Karpas-422 (cell line): ENCODE data around the gene TSPAN11. TPM values are rescaled to one million over a fixed set of nuclear protein-coding genes. Genes with fewer than 3 reads are reported as not detected.

Experiments
- DNase-seq: peaks from one replicate; pipeline ENCODE4 v3.0.0-alpha.2; 2015
- H2AFZ ChIP-seq: fragments of 200-600 bp; sonication (generic); 2 replicates; pipeline ENCODE4 v1.6.1; 2014; ENCODE audit warnings: antibody characterized with exemption, low read length, mixed read lengths
- H3K27ac ChIP-seq: fragments of 200-600 bp; sonication (generic); 2 replicates; pipeline ENCODE4 v1.5.1; 2014; ENCODE audit warnings: mild to moderate bottlenecking, low read length, moderate library complexity
- H3K27me3 ChIP-seq: fragments of 200-600 bp; sonication (generic); 2 replicates; pipeline ENCODE4 v1.6.1; 2014; ENCODE audit warnings: low read length, mixed read lengths
- H3K36me3 ChIP-seq: fragments of 200-600 bp; sonication (generic); 2 replicates; pipeline ENCODE4 v1.6.1; 2014; ENCODE audit warnings: low read length, mixed read lengths; ENCODE audit not compliant: insufficient read depth
- H3K4me1 ChIP-seq: fragments of 200-600 bp; sonication (generic); 2 replicates; pipeline ENCODE4 v1.6.1; 2014; ENCODE audit warnings: mild to moderate bottlenecking, low read length, mixed read lengths
- H3K4me2 ChIP-seq: fragments of 200-600 bp; sonication (generic); 2 replicates; pipeline ENCODE4 v1.6.1; 2014; ENCODE audit warnings: low read length, low read depth, mild to moderate bottlenecking; ENCODE audit not compliant: poor library complexity, severe bottlenecking
- H3K4me3 ChIP-seq: fragments of 200-600 bp; sonication (generic); 2 replicates; pipeline ENCODE4 v1.5.1; 2014; ENCODE audit warnings: mild to moderate bottlenecking, antibody characterized with exemption, low read length, mixed read lengths
- H3K79me2 ChIP-seq: fragments of 200-600 bp; sonication (generic); 2 replicates; pipeline ENCODE4 v1.6.1; 2014; ENCODE audit warnings: mild to moderate bottlenecking, low read length, mixed read lengths
- H3K9ac ChIP-seq: fragments of 200-600 bp; sonication (generic); 2 replicates; pipeline ENCODE4 v1.6.0; 2014; ENCODE audit warnings: low read length
- H3K9me2 ChIP-seq: fragments of 200-600 bp; sonication (generic), shearing (Covaris generic); replicated peaks from 2 replicates; pipeline ENCODE4 v1.6.0; 2014; ENCODE audit warnings: mild to moderate bottlenecking, low read length, moderate library complexity; ENCODE audit not compliant: insufficient read depth
- H3K9me3 ChIP-seq: fragments of 300-700, 200-600 bp; sonication (generic); 2 replicates; pipeline ENCODE4 v1.6.1; 2014; ENCODE audit warnings: low read length, mixed read lengths
- H4K20me1 ChIP-seq: fragments of 200-600 bp; sonication (generic); 2 replicates; pipeline ENCODE4 v1.6.1; 2014; ENCODE audit warnings: mild to moderate bottlenecking, antibody characterized with exemption, low read length, low read depth; ENCODE audit not compliant: insufficient read depth
- total RNA-seq: library from RNA; depleted of rRNA; stranded (reverse); fragments of >200 nt; shearing (Covaris generic); gene quantifications from 2 replicates; pipeline ENCODE4 v1.2.3, GENCODE V29; 2014; ENCODE audit warnings: low replicate concordance; rRNA removed

The TSPAN11 gene
- not detected in 2 replicates for total RNA-seq

GRCh38 chr12:30926243-30927221 is at the start of gene TSPAN11:
Gene TSPAN11 (plus strand): TSS chr12:30926748. CDS start chr12:30953992, 27,244 bp downstream.
- Histone ChIP-seq H2AFZ (no peak within 1 kb of the TSS), H3K79me2 (no peaks in the 10 kb centered on the region), H3K9me3 (no peaks in the 10 kb centered on the region), H3K4me2 (no peak within 1 kb of the TSS), H3K27ac (no peak within 1 kb of the TSS), H3K36me3 (no peaks in the 10 kb centered on the region), H3K9me2 (no peaks in the 10 kb centered on the region), H3K4me1 (no peaks in the 10 kb centered on the region), H3K9ac (no peak within 1 kb of the TSS), H3K27me3 (no peaks in the 10 kb centered on the region), H3K4me3 (no peak within 1 kb of the TSS), H4K20me1 (no peaks in the 10 kb centered on the region)
- DNase-seq: no peak

- no peak for DNase-seq
- H3K27ac ChIP-seq: no peak overlapping the region
- no peaks in the 10 kb centered on the region for H4K20me1 ChIP-seq
- no peak overlapping the region for H3K4me3 ChIP-seq
- H3K9me3 ChIP-seq: no peaks in the 10 kb centered on the region
- H3K9me2 ChIP-seq: no peaks in the 10 kb centered on the region
- no peak overlapping the region for H2AFZ ChIP-seq
- H3K27me3 ChIP-seq: no peaks in the 10 kb centered on the region
- H3K9ac ChIP-seq: no peak overlapping the region
- H3K79me2 ChIP-seq: no peaks in the 10 kb centered on the region
- H3K36me3 ChIP-seq: no peaks in the 10 kb centered on the region
- no peak overlapping the region for H3K4me2 ChIP-seq
- no peaks in the 10 kb centered on the region for H3K4me1 ChIP-seq
Observed at GRCh38 chr12:30877105-30877875, 49.3 kb upstream of the TSPAN11 start.

GRCh38 chr12:30878024-30878423 is 48.5 kb upstream of the TSPAN11 start:
- DNase-seq: no peak
- Histone ChIP-seq H3K4me2 (no peak overlapping the region), H3K4me1 (no peaks in the 10 kb centered on the region), H2AFZ (no peak overlapping the region), H3K9me2 (no peaks in the 10 kb centered on the region), H4K20me1 (no peaks in the 10 kb centered on the region), H3K4me3 (no peak overlapping the region), H3K27me3 (no peaks in the 10 kb centered on the region), H3K9me3 (no peaks in the 10 kb centered on the region), H3K9ac (no peak overlapping the region), H3K36me3 (no peaks in the 10 kb centered on the region), H3K79me2 (no peaks in the 10 kb centered on the region), H3K27ac (no peak overlapping the region)

GRCh38 chr12:30880061-30880460 is 46.5 kb upstream of the TSPAN11 start:
- no peaks in the 10 kb centered on the region for H4K20me1 ChIP-seq
- H2AFZ ChIP-seq: no peak overlapping the region
- H3K4me3 ChIP-seq: no peak overlapping the region
- no peak overlapping the region for H3K9ac ChIP-seq
- no peaks in the 10 kb centered on the region for H3K36me3 ChIP-seq
- no peaks in the 10 kb centered on the region for H3K79me2 ChIP-seq
- no peak overlapping the region for H3K27ac ChIP-seq
- DNase-seq: no peak
- no peaks in the 10 kb centered on the region for H3K9me3 ChIP-seq
- H3K27me3 ChIP-seq: no peaks in the 10 kb centered on the region
- no peak overlapping the region for H3K4me2 ChIP-seq
- no peaks in the 10 kb centered on the region for H3K4me1 ChIP-seq
- H3K9me2 ChIP-seq: no peaks in the 10 kb centered on the region

- no peaks in the 10 kb centered on the region for H3K4me1 ChIP-seq
Observed at GRCh38 chr12:30880813-30881212, 45.7 kb upstream of the TSPAN11 start.

GRCh38 chr12:30882706-30883105 is 43.8 kb upstream of the TSPAN11 start:
- Histone ChIP-seq H3K4me2 (no peak overlapping the region), H2AFZ (no peak overlapping the region), H3K36me3 (no peaks in the 10 kb centered on the region), H4K20me1 (no peaks in the 10 kb centered on the region), H3K9me3 (peaks cover 7% of the 10 kb centered on the region; the same call in 1 of the 2 replicates), H3K79me2 (no peaks in the 10 kb centered on the region), H3K4me3 (no peak overlapping the region), H3K4me1 (no peaks in the 10 kb centered on the region), H3K9ac (no peak overlapping the region), H3K9me2 (no peaks in the 10 kb centered on the region), H3K27ac (no peak overlapping the region), H3K27me3 (no peaks in the 10 kb centered on the region)
- no peak for DNase-seq

More at GRCh38 chr12:30880813-30881212, 45.7 kb upstream of the TSPAN11 start:
- DNase-seq: no peak
- Histone ChIP-seq H4K20me1 (no peaks in the 10 kb centered on the region), H3K4me2 (no peak overlapping the region), H3K4me3 (no peak overlapping the region), H3K9me2 (no peaks in the 10 kb centered on the region), H3K27me3 (no peaks in the 10 kb centered on the region), H2AFZ (no peak overlapping the region), H3K9ac (no peak overlapping the region), H3K27ac (no peak overlapping the region), H3K9me3 (no peaks in the 10 kb centered on the region), H3K36me3 (no peaks in the 10 kb centered on the region), H3K79me2 (no peaks in the 10 kb centered on the region)

- Histone ChIP-seq H3K4me1 (no peaks in the 10 kb centered on the region), H3K4me2 (no peak overlapping the region), H3K27me3 (no peaks in the 10 kb centered on the region), H3K36me3 (no peaks in the 10 kb centered on the region), H3K4me3 (no peak overlapping the region), H3K9ac (no peak overlapping the region), H4K20me1 (no peaks in the 10 kb centered on the region), H3K9me3 (peaks cover 8% of the 10 kb centered on the region; the same call in 1 of the 2 replicates), H3K79me2 (no peaks in the 10 kb centered on the region), H3K27ac (no peak overlapping the region), H3K9me2 (no peaks in the 10 kb centered on the region), H2AFZ (no peak overlapping the region)
- DNase-seq: no peak
Observed at GRCh38 chr12:30884799-30885198, 41.7 kb upstream of the TSPAN11 start.

GRCh38 chr12:30885321-30885720 is 41.2 kb upstream of the TSPAN11 start:
- H3K9ac ChIP-seq: no peak overlapping the region
- H4K20me1 ChIP-seq: no peaks in the 10 kb centered on the region
- H3K79me2 ChIP-seq: no peaks in the 10 kb centered on the region
- no peak overlapping the region for H3K4me2 ChIP-seq
- peaks cover 8% of the 10 kb centered on the region; the same call in 1 of the 2 replicates for H3K9me3 ChIP-seq
- H3K27ac ChIP-seq: no peak overlapping the region
- no peak overlapping the region for H2AFZ ChIP-seq
- no peaks in the 10 kb centered on the region for H3K9me2 ChIP-seq
- no peaks in the 10 kb centered on the region for H3K36me3 ChIP-seq
- DNase-seq: no peak
- H3K4me1 ChIP-seq: no peaks in the 10 kb centered on the region
- H3K27me3 ChIP-seq: no peaks in the 10 kb centered on the region
- no peak overlapping the region for H3K4me3 ChIP-seq
